GM19025 (cell line): Measurements from ENCODE around the gene SNX25.

Experiments used
- ATAC-seq: cut with Tn5 transposase; IDR thresholded peaks from one replicate; pipeline ENCODE4 v1.9.1; 2021; ENCODE audit warnings: mild to moderate bottlenecking, low read depth, moderate library complexity; ENCODE audit not compliant: unreplicated experiment

Gene SNX25

GRCh38 chr4:185363251-185363650 is 153.9 kb downstream of the SNX25 start:
- ATAC-seq, result no peak

- ATAC-seq, result no peak
Measured at GRCh38 chr4:185364886-185365285, 155.5 kb downstream of the SNX25 start.

GRCh38 chr4:185369731-185370130 is 160.3 kb downstream of the SNX25 start:
- ATAC-seq, result no peak

- ATAC-seq, result no peak
Measured at GRCh38 chr4:185370268-185370949, 161.0 kb downstream of the SNX25 start.

GRCh38 chr4:185371702-185372101 is 162.3 kb downstream of the SNX25 start:
- no peak for ATAC-seq

GRCh38 chr4:185374027-185374426 is 164.6 kb downstream of the SNX25 start:
- ATAC-seq, result no peak

- no peak for ATAC-seq
Measured at GRCh38 chr4:185374573-185374972, 165.2 kb downstream of the SNX25 start.

- no peak for ATAC-seq
Measured at GRCh38 chr4:185378264-185378663, 168.9 kb downstream of the SNX25 start.

GRCh38 chr4:185379326-185380295 is 170.2 kb downstream of the SNX25 start:
- no peak for ATAC-seq

- no peak for ATAC-seq
Measured at GRCh38 chr4:185380320-185380719, 170.9 kb downstream of the SNX25 start.

GRCh38 chr4:185381288-185382196 is 172.1 kb downstream of the SNX25 start:
- ATAC-seq, result no peak

- no peak for ATAC-seq
Measured at GRCh38 chr4:185382754-185383153, 173.4 kb downstream of the SNX25 start.

GRCh38 chr4:185383451-185383850 is 174.1 kb downstream of the SNX25 start:
- no peak for ATAC-seq

GRCh38 chr4:185384061-185384460 is 174.7 kb downstream of the SNX25 start:
- no peak for ATAC-seq

- ATAC-seq, result no peak
Measured at GRCh38 chr4:185384930-185385331, 175.5 kb downstream of the SNX25 start.

GRCh38 chr4:185387957-185388356 is 178.6 kb downstream of the SNX25 start:
- no peak for ATAC-seq

- no peak for ATAC-seq
Measured at GRCh38 chr4:185390941-185391340, 181.5 kb downstream of the SNX25 start.

- ATAC-seq, result no peak
Measured at GRCh38 chr4:185392156-185392555, 182.8 kb downstream of the SNX25 start.

- no peak for ATAC-seq
Measured at GRCh38 chr4:185394568-185395237, 185.3 kb downstream of the SNX25 start.
